ENCODE results near the gene PTPRT.

Gene PTPRT

GRCh38 chr20:42441864-42442331, 747.8 kb downstream of the PTPRT start:
- TF ChIP-seq CTCF (IDR thresholded peaks at IDR 0.05; ENCODE audit: borderline replicate concordance, insufficient read depth, low read depth, low read length) = no peak
- H3K4me3 ChIP-seq (ENCODE audit: low read depth, low read length) = no peak overlapping the region

- no peak for TF ChIP-seq CTCF (IDR thresholded peaks at IDR 0.05; ENCODE audit: borderline replicate concordance, insufficient read depth, low read depth, low read length)
- no peak overlapping the region for H3K4me3 ChIP-seq (ENCODE audit: low read depth, low read length)
Observed at GRCh38 chr20:42441196-42441863, 748.4 kb downstream of the PTPRT start.

- TF ChIP-seq CTCF (IDR thresholded peaks at IDR 0.05; ENCODE audit: borderline replicate concordance, insufficient read depth, low read depth, low read length) = no peak
- H3K4me3 ChIP-seq (ENCODE audit: low read depth, low read length) = no peak overlapping the region
Observed at GRCh38 chr20:42435230-42435629, 754.5 kb downstream of the PTPRT start.

- no peak overlapping the region for H3K4me3 ChIP-seq (ENCODE audit: low read depth, low read length)
- no peak for TF ChIP-seq CTCF (IDR thresholded peaks at IDR 0.05; ENCODE audit: borderline replicate concordance, insufficient read depth, low read depth, low read length)
Observed at GRCh38 chr20:42432496-42433334, 757.0 kb downstream of the PTPRT start.

GRCh38 chr20:42430598-42430997, 759.1 kb downstream of the PTPRT start:
- TF ChIP-seq CTCF (IDR thresholded peaks at IDR 0.05; ENCODE audit: borderline replicate concordance, insufficient read depth, low read depth, low read length) = no peak

GRCh38 chr20:42429761-42430458, 759.8 kb downstream of the PTPRT start:
- no peak overlapping the region for H3K4me3 ChIP-seq (ENCODE audit: low read depth, low read length)
- no peak for TF ChIP-seq CTCF (IDR thresholded peaks at IDR 0.05; ENCODE audit: borderline replicate concordance, insufficient read depth, low read depth, low read length)

More at GRCh38 chr20:42430598-42430997, 759.1 kb downstream of the PTPRT start:
- H3K4me3 ChIP-seq (ENCODE audit: low read depth, low read length) = no peak overlapping the region

All from GM12875 (cell line).